H1 (cell line): ENCODE data around the gene TMUB1. TPM values are rescaled to one million over a fixed set of nuclear protein-coding genes. Genes with fewer than 3 reads are reported as not detected.

Experiments
- CTCF ChIA-PET: fragments of 300-600 bp; sonication (Branson Sonifier 250); formaldehyde crosslinking; loops from one replicate; lab custom pipeline; 2021; ENCODE audit not compliant: partially characterized antibody; lab: Charles Lee
- POLR2A ChIA-PET: fragments of 300-600 bp; sonication (Branson Sonifier 250); formaldehyde crosslinking; loops from one replicate; lab custom pipeline; 2021; ENCODE audit warnings: inconsistent platforms; ENCODE audit not compliant: partially characterized antibody; lab: Charles Lee
- DNase-seq, 2 experiments: peaks; one replicate each; pipeline versions ENCODE4 v3.0.0 to v3.0.0-alpha.2; 2010 to 2022; ENCODE audit warnings: low spot score in 2 of 2, low read depth in 1 of 2, mixed read lengths in 1 of 2
- FAIRE-seq: peaks from 2 replicates; lab custom pipeline; 2011; peaks lifted over from hg19 to GRCh38; lab: Jason Lieb, UNC
- H2AFZ ChIP-seq: 2 replicates; pipeline ENCODE4 v1.8.1; 2012; ENCODE audit warnings: low read length, inconsistent platforms
- H2AK5ac ChIP-seq: 2 replicates; pipeline ENCODE4 v1.6.1; 2013; ENCODE audit warnings: low read depth, low read length
- H2BK120ac ChIP-seq: replicated peaks from 2 replicates; pipeline ENCODE3; 2013; ENCODE audit warnings: low read depth, low read length, inconsistent platforms
- H2BK12ac ChIP-seq: 2 replicates; pipeline ENCODE4 v1.6.1; 2013; ENCODE audit warnings: low read depth, low read length
- H2BK15ac ChIP-seq: 2 replicates; pipeline ENCODE4 v1.6.1; 2013; ENCODE audit warnings: low read length
- H2BK20ac ChIP-seq: 2 replicates; pipeline ENCODE4 v1.6.1; 2013; ENCODE audit warnings: low read length
- H2BK5ac ChIP-seq: 2 replicates; pipeline ENCODE4 v1.6.1; 2013; ENCODE audit warnings: low read depth, low read length
- H3K14ac ChIP-seq: 2 replicates; pipeline ENCODE4 v1.6.1; 2013; ENCODE audit warnings: inconsistent platforms; ENCODE audit not compliant: insufficient read length
- H3K18ac ChIP-seq: 2 replicates; pipeline ENCODE4 v1.6.1; 2013; ENCODE audit warnings: low read length; ENCODE audit errors: extremely low read depth
- H3K23ac ChIP-seq: 2 replicates; pipeline ENCODE4 v1.6.1; 2013; ENCODE audit warnings: inconsistent platforms; ENCODE audit not compliant: insufficient read length
- H3K23me2 ChIP-seq: 2 replicates; pipeline ENCODE4 v1.6.1; 2013; ENCODE audit warnings: low read depth, low read length
- H3K27ac ChIP-seq: 2 replicates; pipeline ENCODE4 v1.6.1; 2011; ENCODE audit warnings: low read depth, low read length, inconsistent platforms
- H3K27me3 ChIP-seq, 4 experiments: replicated peaks in 1 of 4; 1 replicate in 1 of 4; 2 replicates in 3 of 4; pipeline versions ENCODE4 v1.6.1 to v1.8.1; 2011 to 2013; ENCODE audit warnings: low read length in 3 of 4, mild to moderate bottlenecking in 3 of 4, inconsistent platforms in 2 of 4, mixed read lengths in 2 of 4, moderate library complexity in 1 of 4; ENCODE audit not compliant: control insufficient read depth in 3 of 4, insufficient read depth in 3 of 4; ENCODE audit errors: extremely low read depth in 1 of 4
- H3K36me3 ChIP-seq, 4 experiments: 2 replicates each; pipeline versions ENCODE4 v1.6.1 to v1.8.1; 2011 to 2013; ENCODE audit warnings: mild to moderate bottlenecking in 4 of 4, low read length in 3 of 4, moderate library complexity in 2 of 4, control low read depth in 1 of 4, inconsistent platforms in 1 of 4; ENCODE audit not compliant: insufficient read depth in 4 of 4, control insufficient read depth in 2 of 4
- H3K4ac ChIP-seq: replicated peaks from 2 replicates; pipeline ENCODE3; 2013; ENCODE audit warnings: low read length, low read depth, mixed read lengths, inconsistent platforms; ENCODE audit not compliant: insufficient read length
- H3K4me1 ChIP-seq, 4 experiments: replicated peaks in 1 of 4; 1 replicate in 1 of 4; 2 replicates in 3 of 4; pipeline versions ENCODE4 v1.6.1 to v1.8.1; 2011 to 2013; ENCODE audit warnings: low read length in 3 of 4, inconsistent platforms in 2 of 4, mixed read lengths in 1 of 4; ENCODE audit not compliant: insufficient read depth in 4 of 4, control insufficient read depth in 3 of 4
- H3K4me2 ChIP-seq, 2 experiments: 2 replicates each; pipeline versions ENCODE4 v1.6.1 to v1.8.1; 2011 to 2013; ENCODE audit warnings: low read depth in 2 of 2, low read length in 2 of 2, control low read depth in 1 of 2, inconsistent platforms in 1 of 2, mild to moderate bottlenecking in 1 of 2; ENCODE audit not compliant: insufficient read depth in 1 of 2
- H3K4me3 ChIP-seq, 4 experiments: fragments of 200-600, 300-600 bp in 1 of 4; sonication (generic), shearing (Covaris generic), sonication (Bioruptor Twin) in 1 of 4; 2 replicates each; pipeline versions ENCODE4 v1.5.1 to v1.8.1; 2011 to 2016; ENCODE audit warnings: low read length in 4 of 4, low read depth in 3 of 4, control low read depth in 2 of 4, inconsistent platforms in 2 of 4, mild to moderate bottlenecking in 2 of 4, mixed read lengths in 1 of 4, moderate library complexity in 1 of 4; ENCODE audit not compliant: insufficient read depth in 2 of 4; ENCODE audit errors: extremely low read depth in 1 of 4
- H3K56ac ChIP-seq: replicated peaks from 2 replicates; pipeline ENCODE3; 2013; ENCODE audit warnings: low read depth, mild to moderate bottlenecking, mixed read lengths, low read length, inconsistent platforms; ENCODE audit not compliant: insufficient read length
- H3K79me1 ChIP-seq: 2 replicates; pipeline ENCODE4 v1.6.1; 2013; ENCODE audit warnings: low read depth, low read length, control low read depth
- H3K79me2 ChIP-seq, 2 experiments: 2 replicates each; pipeline versions ENCODE4 v1.6.1 to v1.8.1; 2012 to 2013; ENCODE audit warnings: low read length in 2 of 2, mild to moderate bottlenecking in 2 of 2, inconsistent platforms in 1 of 2; ENCODE audit not compliant: insufficient read depth in 2 of 2, control insufficient read depth in 1 of 2
- H3K9ac ChIP-seq, 4 experiments: replicated peaks in 1 of 4; 1 replicate in 1 of 4; 2 replicates in 3 of 4; pipeline versions ENCODE4 v1.6.1 to v1.8.1; 2011 to 2013; ENCODE audit warnings: low read depth in 3 of 4, low read length in 3 of 4, control low read depth in 2 of 4, mild to moderate bottlenecking in 2 of 4, moderate library complexity in 2 of 4, inconsistent platforms in 1 of 4; ENCODE audit errors: extremely low read depth in 1 of 4
- H3K9me3 ChIP-seq, 2 experiments: 2 replicates each; pipeline versions ENCODE4 v1.6.1 to v1.8.1; 2012 to 2013; ENCODE audit warnings: mild to moderate bottlenecking in 2 of 2, moderate library complexity in 2 of 2, control low read depth in 1 of 2, inconsistent platforms in 1 of 2, low read depth in 1 of 2, low read length in 1 of 2, mixed read lengths in 1 of 2; ENCODE audit not compliant: insufficient read depth in 2 of 2
- H4K20me1 ChIP-seq, 2 experiments: replicated peaks in 1 of 2; 2 replicates each; pipeline versions ENCODE3 to v1.8.1; 2011 to 2013; ENCODE audit warnings: inconsistent platforms in 2 of 2, low read length in 2 of 2, mild to moderate bottlenecking in 1 of 2; ENCODE audit not compliant: insufficient read depth in 2 of 2, control insufficient read depth in 1 of 2
- H4K5ac ChIP-seq: 2 replicates; pipeline ENCODE4 v1.6.1; 2013; ENCODE audit warnings: low read length, low read depth, mixed read lengths, inconsistent platforms; ENCODE audit not compliant: insufficient read length
- H4K8ac ChIP-seq: 2 replicates; pipeline ENCODE4 v1.8.0; 2013; ENCODE audit warnings: mild to moderate bottlenecking, moderate library complexity, low read length, inconsistent platforms; ENCODE audit not compliant: insufficient read depth; ENCODE audit errors: extremely low read depth
- H4K91ac ChIP-seq: replicated peaks from 2 replicates; pipeline ENCODE3; 2013; ENCODE audit warnings: low read length, mixed read lengths, inconsistent platforms; ENCODE audit not compliant: insufficient read length
- MAX ChIP-seq: IDR thresholded peaks from 2 replicates; pipeline ENCODE4 v1.6.1; 2012; ENCODE audit warnings: inconsistent platforms
- SIN3A ChIP-seq, 2 experiments: IDR thresholded peaks in 1 of 2; conservative IDR thresholded peaks in 1 of 2; 2 replicates each; pipeline ENCODE4 v1.6.1; 2011 to 2012; ENCODE audit warnings: low read length in 2 of 2, improper control_type of control experiment in 1 of 2, low read depth in 1 of 2, mild to moderate bottlenecking in 1 of 2
- WGBS, 2 experiments: shearing (Covaris generic) in 1 of 2; methylation state at CpG; one replicate each; pipeline versions ENCODE4 v1.1.6 to v1.1.7; 2013 to 2015; ENCODE audit warnings: low lambda C conversion rate in 2 of 2, mixed read lengths in 2 of 2, inconsistent platforms in 1 of 2, low coverage in 1 of 2, missing lambda C conversion rate in 1 of 2; ENCODE audit not compliant: insufficient replicate concordance in 2 of 2, insufficient coverage in 1 of 2, insufficient read length in 1 of 2; ENCODE audit errors: extremely low coverage in 1 of 2, missing lambda C conversion rate in 1 of 2; 5-methylcytosine and 5-hydroxymethylcytosine counted together
- polyA plus RNA-seq, 7 experiments: library from polyadenylated mRNA; depleted of rRNA in 3 of 7; stranded (reverse) in 5 of 7; unstranded in 2 of 7; fragments of >200 nt in 5 of 7; fragments of 200-250 nt in 2 of 7; gene quantifications; 1 replicate in 5 of 7; 2 replicates in 1 of 7; 4 replicates in 1 of 7; pipeline versions ENCODE4 v1.2.1 to v1.2.3, GENCODE V29; 2011 to 2013; ENCODE audit warnings: missing spikeins in 2 of 7, mixed read lengths in 2 of 7
- total RNA-seq: library from RNA; stranded (reverse); fragmentation: NEBNext Ultra II Directional; extraction: Animal tissue kit (Norgen Biotek cat#: 25700); gene quantifications from 2 replicates; pipeline ENCODE4 v1.2.1, GENCODE V29; 2021

The TMUB1 gene
- total and polyA plus RNA-seq, 2 of the 8 experiments (the other 6 are each of a cell fraction or from before 2014, with no cell fraction given), result 41.4 to 56.2 TPM

- H2BK15ac ChIP-seq, result no peak overlapping the region
- peak overlapping the region; percentile 79 to 94 (median 88) for H3K4me3 ChIP-seq
- peak overlapping the region; percentile 32 for H3K56ac ChIP-seq
- H2AFZ ChIP-seq, result no peak overlapping the region
- CTCF ChIA-PET, result interaction anchor here (1.0 to 15.1 kb wide), 5 partner anchors 24 to 64 kb away, joined by 3 to 448 read pairs (median 3); partner anchors contain the start of gene CDK5
- no peak overlapping the region for H2AK5ac ChIP-seq
- no peak overlapping the region for H2BK120ac ChIP-seq
- H3K79me2 ChIP-seq, result peaks cover 0 to 10% of the 10 kb centered on the region in 2 experiments; a peak in 1 of 4 replicates
- H4K5ac ChIP-seq, result no peak overlapping the region
- H3K79me1 ChIP-seq, result peaks cover 12% of the 10 kb centered on the region
- peak overlapping the region; percentile 58 for H4K91ac ChIP-seq
- H3K4ac ChIP-seq, result no peak overlapping the region
- 0 out of 2 replicates have a peak overlapping the region, but pooled peaks have one; percentile 15 for H4K8ac ChIP-seq
- no peak overlapping the region for H3K18ac ChIP-seq
- H2BK20ac ChIP-seq, result no peak overlapping the region
- 0 out of 2 replicates have a peak overlapping the region, but pooled peaks have one; percentile 16 for H2BK5ac ChIP-seq
- peak overlapping the region; percentile 67 to 95 for H3K4me2 ChIP-seq
- no peak overlapping the region for H3K23ac ChIP-seq
- H3K27ac ChIP-seq, result no peak overlapping the region
- peak overlapping the region in 2 of 4 experiments; percentile 5 to 25; a peak in 2 of 7 replicates for H3K9ac ChIP-seq
- 47% methylated on average over 44 of the region's 64 CpGs; no CpG with 5 or more reads in 1 of the 2 experiments for WGBS, 2 experiments
- H3K27me3 ChIP-seq, result peaks cover 0 to 7% (median 5%) of the 10 kb centered on the region in 4 experiments; a peak in 5 of 7 replicates
- no peaks in the 10 kb centered on the region for H3K9me3 ChIP-seq
- no peak overlapping the region for H2BK12ac ChIP-seq
- H3K4me1 ChIP-seq, result peaks cover 3 to 45% (median 24%) of the 10 kb centered on the region in 4 experiments
- TF ChIP-seq SIN3A (conservative IDR thresholded peaks at IDR 0.05 in 1 of 2, IDR thresholded peaks at IDR 0.05 in 1 of 2; ENCODE audit: low read depth in 1 of 2, low read length in 2 of 2) (0 out of 4 replicates have a peak, but pooled peaks of 1 of the 2 experiments have one; percentile 2), MAX (no peak)
- peaks cover 16 to 18% of the 10 kb centered on the region in 2 experiments for H4K20me1 ChIP-seq
- POLR2A ChIA-PET, result interaction anchor here (0.5 to 2.5 kb wide), 12 partner anchors 14 to 672 kb away, joined by 3 to 17 read pairs (median 4); no protein-coding TSS in a partner anchor
- H3K36me3 ChIP-seq, result no peaks in the 10 kb centered on the region; a peak in 1 of 8 replicates
- FAIRE-seq (no peak), DNase-seq (peak in 1 of 2 experiments; percentile 71)
- H3K23me2 ChIP-seq, result peaks cover 26% of the 10 kb centered on the region
- no peak overlapping the region for H3K14ac ChIP-seq
Observed at GRCh38 chr7:151081170-151082101, 1.9 kb downstream of the TMUB1 start.
